GM10847 (cell line): Measurements from ENCODE around the gene FRMD4A.

ENCODE experiments used
- POLR2A ChIP-seq: IDR thresholded peaks from 2 replicates; pipeline ENCODE4 v1.6.1; 2011; ENCODE audit not compliant: insufficient read length; ENCODE audit errors: extremely low read depth

FRMD4A gene

GRCh38 chr10:14024329-14025202 lies 306.2 kb downstream of the FRMD4A start:
- no peak for TF ChIP-seq POLR2A

GRCh38 chr10:14023673-14024328 lies 306.9 kb downstream of the FRMD4A start:
- no peak for TF ChIP-seq POLR2A

- TF ChIP-seq POLR2A, result no peak
Measured at GRCh38 chr10:14022954-14023672, 307.6 kb downstream of the FRMD4A start.

- no peak for TF ChIP-seq POLR2A
Measured at GRCh38 chr10:14022052-14022451, 308.7 kb downstream of the FRMD4A start.

- TF ChIP-seq POLR2A, result no peak
Measured at GRCh38 chr10:14020037-14020664, 310.6 kb downstream of the FRMD4A start.

GRCh38 chr10:14017467-14017866 lies 313.3 kb downstream of the FRMD4A start:
- no peak for TF ChIP-seq POLR2A

- no peak for TF ChIP-seq POLR2A
Measured at GRCh38 chr10:14016931-14017333, 313.8 kb downstream of the FRMD4A start.

GRCh38 chr10:14016011-14016536 lies 314.6 kb downstream of the FRMD4A start:
- no peak for TF ChIP-seq POLR2A

GRCh38 chr10:14014423-14014822 lies 316.3 kb downstream of the FRMD4A start:
- TF ChIP-seq POLR2A, result no peak

GRCh38 chr10:14010769-14011574 lies 319.8 kb downstream of the FRMD4A start:
- TF ChIP-seq POLR2A, result no peak

- TF ChIP-seq POLR2A, result no peak
Measured at GRCh38 chr10:14010101-14010558, 320.6 kb downstream of the FRMD4A start.

GRCh38 chr10:14009371-14010100 lies 321.2 kb downstream of the FRMD4A start:
- no peak for TF ChIP-seq POLR2A

- no peak for TF ChIP-seq POLR2A
Measured at GRCh38 chr10:14008740-14009080, 322.0 kb downstream of the FRMD4A start.

GRCh38 chr10:14004536-14004935 lies 326.2 kb downstream of the FRMD4A start:
- TF ChIP-seq POLR2A, result no peak
